Peyer's patch (tissue), 4 donors: ENCODE results near the gene ZNF776.

Source experiments
- POLR2A ChIP-seq, 2 donors: fragments of 450-650 bp; IDR thresholded peaks; one replicate each; pipeline ENCODE4 v1.5.1; 2017; ENCODE audit warnings: antibody characterized with exemption in 2 of 2, mild to moderate bottlenecking in 2 of 2, moderate library complexity in 2 of 2
- TF ChIP-seq, protein P1 (sequence below), 6 experiments: fragments of 450-650 bp in 4 of 6; fragments of 200-600 bp in 2 of 6; sonication (generic) in 1 of 6; IDR thresholded peaks; one replicate each; pipeline ENCODE4 v1.5.1; 2017 to 2019; ENCODE audit warnings: antibody characterized with exemption in 6 of 6, mild to moderate bottlenecking in 3 of 6, moderate library complexity in 1 of 6

DNA sequence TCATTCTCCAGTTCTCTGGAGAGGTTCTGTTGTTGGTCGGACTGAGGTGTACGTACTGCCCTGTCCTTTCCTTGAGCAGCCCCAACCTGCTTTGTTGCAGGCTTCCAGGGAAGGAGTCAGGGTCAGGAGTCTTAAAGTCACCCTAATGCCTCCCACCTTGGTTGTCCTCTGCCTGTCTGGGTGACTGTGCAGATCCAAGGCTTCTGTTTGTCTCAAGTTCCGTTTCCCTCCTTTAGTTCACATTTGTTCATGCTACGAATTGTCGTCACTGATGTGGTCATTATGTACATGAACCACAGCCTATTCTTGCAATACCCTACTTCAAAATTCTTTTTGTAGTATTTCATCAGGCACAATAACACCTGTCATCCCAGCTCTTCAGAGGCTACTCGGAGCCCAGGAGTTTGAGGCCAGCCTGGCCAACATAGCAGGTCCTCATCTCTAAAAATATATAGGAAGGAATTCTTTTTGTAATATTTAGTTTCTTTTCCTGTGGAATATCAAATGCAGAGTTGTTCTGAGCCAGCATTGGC, 30.2 kb downstream of the ZNF776 start:
- TF ChIP-seq, protein P1, sequence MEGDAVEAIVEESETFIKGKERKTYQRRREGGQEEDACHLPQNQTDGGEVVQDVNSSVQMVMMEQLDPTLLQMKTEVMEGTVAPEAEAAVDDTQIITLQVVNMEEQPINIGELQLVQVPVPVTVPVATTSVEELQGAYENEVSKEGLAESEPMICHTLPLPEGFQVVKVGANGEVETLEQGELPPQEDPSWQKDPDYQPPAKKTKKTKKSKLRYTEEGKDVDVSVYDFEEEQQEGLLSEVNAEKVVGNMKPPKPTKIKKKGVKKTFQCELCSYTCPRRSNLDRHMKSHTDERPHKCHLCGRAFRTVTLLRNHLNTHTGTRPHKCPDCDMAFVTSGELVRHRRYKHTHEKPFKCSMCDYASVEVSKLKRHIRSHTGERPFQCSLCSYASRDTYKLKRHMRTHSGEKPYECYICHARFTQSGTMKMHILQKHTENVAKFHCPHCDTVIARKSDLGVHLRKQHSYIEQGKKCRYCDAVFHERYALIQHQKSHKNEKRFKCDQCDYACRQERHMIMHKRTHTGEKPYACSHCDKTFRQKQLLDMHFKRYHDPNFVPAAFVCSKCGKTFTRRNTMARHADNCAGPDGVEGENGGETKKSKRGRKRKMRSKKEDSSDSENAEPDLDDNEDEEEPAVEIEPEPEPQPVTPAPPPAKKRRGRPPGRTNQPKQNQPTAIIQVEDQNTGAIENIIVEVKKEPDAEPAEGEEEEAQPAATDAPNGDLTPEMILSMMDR (IDR thresholded peaks at IDR 0.05): no peak
- no peak for TF ChIP-seq POLR2A (IDR thresholded peaks at IDR 0.05)
